GM23338 (cell line): ENCODE data around the gene GALNT7. TPM values are rescaled to one million over a fixed set of nuclear protein-coding genes. Genes with fewer than 3 reads are reported as not detected.

Experiments
- ATAC-seq: fragments of 200-7000 bp; cut with Tn5 transposase; 3 replicates; pipeline ENCODE4 v1.9.1; 2020
- DNase-seq: peaks from one replicate; pipeline ENCODE4 v3.0.0-alpha.2; 2015; ENCODE audit warnings: low spot score
- H2AFZ ChIP-seq: fragments of 200-600 bp; sonication (generic); 2 replicates; pipeline ENCODE4 v1.8.0; 2016; ENCODE audit warnings: antibody characterized with exemption, mild to moderate bottlenecking, moderate library complexity
- H3F3A ChIP-seq: fragments of 200-600 bp; sonication (generic); replicated peaks from 2 replicates; pipeline ENCODE4 v1.8.0; 2017; ENCODE audit warnings: antibody characterized with exemption, mixed run types, low read depth
- H3K27ac ChIP-seq: fragments of 200-600 bp; sonication (generic); 2 replicates; pipeline ENCODE4 v1.6.1; 2016; ENCODE audit warnings: low read depth
- H3K27me3 ChIP-seq: fragments of 200-600 bp; sonication (generic); 2 replicates; pipeline ENCODE4 v1.8.0; 2016; ENCODE audit warnings: mild to moderate bottlenecking, mixed run types, moderate library complexity; ENCODE audit not compliant: insufficient read depth
- H3K36me3 ChIP-seq: fragments of 200-600 bp; sonication (generic); 2 replicates; pipeline ENCODE4 v1.8.0; 2016; ENCODE audit warnings: mild to moderate bottlenecking; ENCODE audit not compliant: insufficient read depth
- H3K4me1 ChIP-seq: fragments of 200-600 bp; sonication (generic); 2 replicates; pipeline ENCODE4 v1.8.0; 2016; ENCODE audit warnings: mild to moderate bottlenecking, moderate library complexity; ENCODE audit not compliant: insufficient read depth
- H3K4me2 ChIP-seq: fragments of 200-600 bp; sonication (generic); 2 replicates; pipeline ENCODE4 v1.7.1; 2017; ENCODE audit warnings: mixed run types
- H3K4me3 ChIP-seq: fragments of 200-600 bp; sonication (generic); 2 replicates; pipeline ENCODE4 v1.6.1; 2016; ENCODE audit warnings: mixed run types
- H3K79me2 ChIP-seq: fragments of 200-600 bp; sonication (generic); replicated peaks from 2 replicates; pipeline ENCODE4 v1.8.0; 2017; ENCODE audit warnings: mild to moderate bottlenecking; ENCODE audit not compliant: insufficient read depth
- H3K9me2 ChIP-seq: fragments of 200-600 bp; sonication (generic); 2 replicates; pipeline ENCODE4 v1.8.0; 2017; ENCODE audit not compliant: insufficient read depth
- H4K20me1 ChIP-seq: fragments of 200-600 bp; sonication (generic); replicated peaks from 2 replicates; pipeline ENCODE4 v1.8.0; 2017; ENCODE audit warnings: mild to moderate bottlenecking; ENCODE audit not compliant: insufficient read depth
- H3K27ac Mint-ChIP-seq: 2 replicates; pipeline ENCODE4 v1.8.0; 2020; ENCODE audit warnings: inconsistent platforms, mild to moderate bottlenecking, moderate library complexity, mixed read lengths
- H3K27me3 Mint-ChIP-seq: 3 replicates; pipeline ENCODE4 v1.8.0; 2022; ENCODE audit warnings: low read depth, mild to moderate bottlenecking, moderate library complexity, mixed read lengths, inconsistent platforms; ENCODE audit not compliant: insufficient read depth, poor library complexity
- H3K36me3 Mint-ChIP-seq: 3 replicates; pipeline ENCODE4 v1.8.0; 2021; ENCODE audit warnings: low read depth, mild to moderate bottlenecking, inconsistent platforms, moderate library complexity, mixed read lengths
- H3K4me1 Mint-ChIP-seq: 3 replicates; pipeline ENCODE4 v1.8.0; 2020; ENCODE audit warnings: mild to moderate bottlenecking, inconsistent platforms, mixed read lengths
- H3K4me3 Mint-ChIP-seq: 3 replicates; pipeline ENCODE4 v1.8.0; 2021; ENCODE audit warnings: moderate library complexity, mild to moderate bottlenecking, inconsistent platforms, mixed read lengths
- H3K9me3 Mint-ChIP-seq: 3 replicates; pipeline ENCODE4 v1.8.0; 2020; ENCODE audit warnings: moderate library complexity, mild to moderate bottlenecking, inconsistent platforms, mixed read lengths
- EZH2 ChIP-seq: fragments of 200-600 bp; sonication (generic); IDR thresholded peaks from one replicate; pipeline ENCODE4 v1.8.0; 2017; ENCODE audit warnings: antibody characterized with exemption, mild to moderate bottlenecking, low read depth; ENCODE audit not compliant: unreplicated experiment
- POLR2AphosphoS5 ChIP-seq: IDR thresholded peaks from 2 replicates; pipeline ENCODE4 v1.6.1; 2016; ENCODE audit warnings: antibody characterized with exemption, low read depth
- ZNF331 ChIP-seq: fragments of 250-450 bp; sonication (Bioruptor Pico); IDR thresholded peaks from 2 replicates; pipeline ENCODE4 v1.5.0; 2020; ENCODE audit warnings: low read depth, mild to moderate bottlenecking, moderate library complexity
- polyA plus RNA-seq: library from polyadenylated mRNA; unstranded; fragments of >200 nt; fragmentation: Nextera tagmentation; extraction: Ambion mirVana; gene quantifications from 2 replicates; pipeline ENCODE4 v1.2.1, GENCODE V29; 2016
- total RNA-seq: library from RNA; depleted of rRNA; stranded (reverse); fragments of >200 nt; shearing (Covaris generic); gene quantifications from 2 replicates; pipeline ENCODE4 v1.2.3, GENCODE V29; 2014
- TF ChIP-seq, protein P1 (sequence below): IDR thresholded peaks from 2 replicates; pipeline ENCODE4 v1.6.1; 2016; ENCODE audit warnings: antibody characterized with exemption
- TF ChIP-seq, protein P2 (sequence below): IDR thresholded peaks from one replicate; pipeline ENCODE4 v1.6.1; 2018; ENCODE audit warnings: antibody characterized with exemption; ENCODE audit not compliant: unreplicated experiment
- TF ChIP-seq, protein P3 (sequence below): fragments of 250-450 bp; sonication (Bioruptor Pico); IDR thresholded peaks from 2 replicates; pipeline ENCODE4 v1.5.0; 2020; ENCODE audit warnings: mild to moderate bottlenecking, moderate library complexity
- TF ChIP-seq, protein P4 (sequence below), 2 experiments: fragments of 200-600 bp in 1 of 2; sonication (generic) in 1 of 2; conservative IDR thresholded peaks; 2 replicates each; pipeline versions ENCODE4 v1.5.1 to v1.6.1; 2016 to 2017; ENCODE audit warnings: antibody characterized with exemption in 2 of 2, low read depth in 2 of 2, mild to moderate bottlenecking in 2 of 2, moderate library complexity in 1 of 2

Gene GALNT7
- total and polyA plus RNA-seq, 2 experiments from 2014 or later = 31.8 to 72.2 TPM

DNA sequence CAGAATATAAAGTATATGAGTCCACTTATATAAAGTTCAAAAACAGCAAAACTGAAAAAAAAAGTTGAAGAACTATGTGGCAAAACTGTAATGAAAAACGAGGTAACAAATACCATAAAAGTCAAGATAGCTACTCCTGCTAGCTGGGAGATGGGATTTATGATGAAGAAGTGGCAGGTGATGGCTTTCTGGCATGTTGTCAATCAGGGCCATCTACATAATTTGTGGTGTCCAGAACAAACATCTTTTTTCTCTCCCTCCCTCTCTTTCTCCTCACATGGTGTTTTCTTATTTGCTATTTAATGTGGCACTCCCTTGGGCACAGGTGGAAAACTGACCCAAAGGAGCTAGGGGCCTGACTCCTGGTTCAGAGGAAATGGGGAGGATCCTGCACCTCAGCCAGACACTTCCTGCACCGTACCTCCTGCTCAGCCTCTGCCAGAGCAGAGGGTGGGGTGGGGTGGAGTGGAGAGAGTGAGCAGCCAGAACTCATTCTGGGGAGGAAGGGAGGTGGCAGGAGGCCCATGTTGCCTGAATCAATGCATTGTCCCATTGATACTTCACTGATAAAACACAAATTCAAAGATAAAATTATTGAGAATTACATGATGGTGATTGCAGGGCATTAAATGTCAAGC, 196.9 kb downstream of the GALNT7 start:
- no peaks in the 10 kb centered on the region for H3K79me2 ChIP-seq
- no peaks in the 10 kb centered on the region for H3K4me1 ChIP-seq
- H3K4me3 Mint-ChIP-seq = no peak overlapping the region; the same call in 2 of the 3 replicates
- peaks cover 3% of the 10 kb centered on the region; the same call in 1 of the 2 replicates for H4K20me1 ChIP-seq
- H2AFZ ChIP-seq = no peak overlapping the region
- ATAC-seq (no peak), DNase-seq (no peak)
- H3K4me1 Mint-ChIP-seq = peaks cover 5% of the 10 kb centered on the region
- H3K27ac Mint-ChIP-seq = no peak overlapping the region
- H3K4me3 ChIP-seq = no peak overlapping the region
- no peaks in the 10 kb centered on the region; the same call in 2 of the 3 replicates for H3K9me3 Mint-ChIP-seq
- H3K36me3 ChIP-seq = no peaks in the 10 kb centered on the region
- no peaks in the 10 kb centered on the region for H3K9me2 ChIP-seq
- TF ChIP-seq EZH2 = no peak
- TF ChIP-seq, protein P1, sequence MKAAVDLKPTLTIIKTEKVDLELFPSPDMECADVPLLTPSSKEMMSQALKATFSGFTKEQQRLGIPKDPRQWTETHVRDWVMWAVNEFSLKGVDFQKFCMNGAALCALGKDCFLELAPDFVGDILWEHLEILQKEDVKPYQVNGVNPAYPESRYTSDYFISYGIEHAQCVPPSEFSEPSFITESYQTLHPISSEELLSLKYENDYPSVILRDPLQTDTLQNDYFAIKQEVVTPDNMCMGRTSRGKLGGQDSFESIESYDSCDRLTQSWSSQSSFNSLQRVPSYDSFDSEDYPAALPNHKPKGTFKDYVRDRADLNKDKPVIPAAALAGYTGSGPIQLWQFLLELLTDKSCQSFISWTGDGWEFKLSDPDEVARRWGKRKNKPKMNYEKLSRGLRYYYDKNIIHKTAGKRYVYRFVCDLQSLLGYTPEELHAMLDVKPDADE = no peak
- no peak overlapping the region for H3K4me2 ChIP-seq
- H3K36me3 Mint-ChIP-seq = no peaks in the 10 kb centered on the region
- H3K27me3 ChIP-seq = no peaks in the 10 kb centered on the region
- H3K27me3 Mint-ChIP-seq = peaks cover 6% of the 10 kb centered on the region
- H3F3A ChIP-seq = 0 out of 2 replicates have a peak, but pooled peaks cover 2% of the 10 kb centered on the region
- no peak overlapping the region for H3K27ac ChIP-seq

DNA sequence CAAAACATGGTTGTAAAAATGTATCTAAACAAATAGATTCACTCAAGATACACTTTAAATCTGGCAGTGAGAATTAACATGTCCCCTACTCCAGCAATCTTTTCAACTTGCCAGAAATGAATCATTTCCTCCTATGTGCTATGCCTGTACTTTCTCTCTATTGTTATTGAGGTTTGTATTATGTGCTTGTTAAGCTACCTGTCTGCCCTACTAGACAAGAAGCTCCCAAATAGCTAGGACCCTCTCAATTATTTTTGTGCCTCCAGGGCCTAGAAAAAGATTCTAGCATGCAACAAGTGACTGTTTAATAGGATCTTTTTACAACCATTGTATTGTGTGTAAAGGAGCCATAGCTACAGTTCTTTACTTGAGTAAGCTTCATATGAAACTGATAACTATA, 198.7 kb downstream of the GALNT7 start:
- H3K27ac ChIP-seq = no peak overlapping the region
- no peak overlapping the region for H2AFZ ChIP-seq
- H3K9me2 ChIP-seq = no peaks in the 10 kb centered on the region
- Mint-ChIP-seq H3K9me3 (no peaks in the 10 kb centered on the region; the same call in 2 of the 3 replicates), H3K27me3 (peaks cover 12% of the 10 kb centered on the region), H3K4me1 (peaks cover 4% of the 10 kb centered on the region), H3K36me3 (no peaks in the 10 kb centered on the region), H3K27ac (no peak overlapping the region), H3K4me3 (no peak overlapping the region)
- H3K4me1 ChIP-seq = peaks cover 1% of the 10 kb centered on the region
- no peaks in the 10 kb centered on the region for H3K79me2 ChIP-seq
- H3K4me3 ChIP-seq = no peak overlapping the region
- 0 out of 2 replicates have a peak, but pooled peaks cover 2% of the 10 kb centered on the region for H3F3A ChIP-seq
- ATAC-seq (no peak), DNase-seq (no peak)
- H3K27me3 ChIP-seq = peaks cover 4% of the 10 kb centered on the region; the same call in 1 of the 2 replicates
- H3K36me3 ChIP-seq = no peaks in the 10 kb centered on the region
- H3K4me2 ChIP-seq = no peak overlapping the region
- H4K20me1 ChIP-seq = no peaks in the 10 kb centered on the region
- TF ChIP-seq, protein P2, sequence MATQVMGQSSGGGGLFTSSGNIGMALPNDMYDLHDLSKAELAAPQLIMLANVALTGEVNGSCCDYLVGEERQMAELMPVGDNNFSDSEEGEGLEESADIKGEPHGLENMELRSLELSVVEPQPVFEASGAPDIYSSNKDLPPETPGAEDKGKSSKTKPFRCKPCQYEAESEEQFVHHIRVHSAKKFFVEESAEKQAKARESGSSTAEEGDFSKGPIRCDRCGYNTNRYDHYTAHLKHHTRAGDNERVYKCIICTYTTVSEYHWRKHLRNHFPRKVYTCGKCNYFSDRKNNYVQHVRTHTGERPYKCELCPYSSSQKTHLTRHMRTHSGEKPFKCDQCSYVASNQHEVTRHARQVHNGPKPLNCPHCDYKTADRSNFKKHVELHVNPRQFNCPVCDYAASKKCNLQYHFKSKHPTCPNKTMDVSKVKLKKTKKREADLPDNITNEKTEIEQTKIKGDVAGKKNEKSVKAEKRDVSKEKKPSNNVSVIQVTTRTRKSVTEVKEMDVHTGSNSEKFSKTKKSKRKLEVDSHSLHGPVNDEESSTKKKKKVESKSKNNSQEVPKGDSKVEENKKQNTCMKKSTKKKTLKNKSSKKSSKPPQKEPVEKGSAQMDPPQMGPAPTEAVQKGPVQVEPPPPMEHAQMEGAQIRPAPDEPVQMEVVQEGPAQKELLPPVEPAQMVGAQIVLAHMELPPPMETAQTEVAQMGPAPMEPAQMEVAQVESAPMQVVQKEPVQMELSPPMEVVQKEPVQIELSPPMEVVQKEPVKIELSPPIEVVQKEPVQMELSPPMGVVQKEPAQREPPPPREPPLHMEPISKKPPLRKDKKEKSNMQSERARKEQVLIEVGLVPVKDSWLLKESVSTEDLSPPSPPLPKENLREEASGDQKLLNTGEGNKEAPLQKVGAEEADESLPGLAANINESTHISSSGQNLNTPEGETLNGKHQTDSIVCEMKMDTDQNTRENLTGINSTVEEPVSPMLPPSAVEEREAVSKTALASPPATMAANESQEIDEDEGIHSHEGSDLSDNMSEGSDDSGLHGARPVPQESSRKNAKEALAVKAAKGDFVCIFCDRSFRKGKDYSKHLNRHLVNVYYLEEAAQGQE = no peak
- no peak for TF ChIP-seq ZNF331 (CRISPR knock-in tag)
- TF ChIP-seq, protein P3, sequence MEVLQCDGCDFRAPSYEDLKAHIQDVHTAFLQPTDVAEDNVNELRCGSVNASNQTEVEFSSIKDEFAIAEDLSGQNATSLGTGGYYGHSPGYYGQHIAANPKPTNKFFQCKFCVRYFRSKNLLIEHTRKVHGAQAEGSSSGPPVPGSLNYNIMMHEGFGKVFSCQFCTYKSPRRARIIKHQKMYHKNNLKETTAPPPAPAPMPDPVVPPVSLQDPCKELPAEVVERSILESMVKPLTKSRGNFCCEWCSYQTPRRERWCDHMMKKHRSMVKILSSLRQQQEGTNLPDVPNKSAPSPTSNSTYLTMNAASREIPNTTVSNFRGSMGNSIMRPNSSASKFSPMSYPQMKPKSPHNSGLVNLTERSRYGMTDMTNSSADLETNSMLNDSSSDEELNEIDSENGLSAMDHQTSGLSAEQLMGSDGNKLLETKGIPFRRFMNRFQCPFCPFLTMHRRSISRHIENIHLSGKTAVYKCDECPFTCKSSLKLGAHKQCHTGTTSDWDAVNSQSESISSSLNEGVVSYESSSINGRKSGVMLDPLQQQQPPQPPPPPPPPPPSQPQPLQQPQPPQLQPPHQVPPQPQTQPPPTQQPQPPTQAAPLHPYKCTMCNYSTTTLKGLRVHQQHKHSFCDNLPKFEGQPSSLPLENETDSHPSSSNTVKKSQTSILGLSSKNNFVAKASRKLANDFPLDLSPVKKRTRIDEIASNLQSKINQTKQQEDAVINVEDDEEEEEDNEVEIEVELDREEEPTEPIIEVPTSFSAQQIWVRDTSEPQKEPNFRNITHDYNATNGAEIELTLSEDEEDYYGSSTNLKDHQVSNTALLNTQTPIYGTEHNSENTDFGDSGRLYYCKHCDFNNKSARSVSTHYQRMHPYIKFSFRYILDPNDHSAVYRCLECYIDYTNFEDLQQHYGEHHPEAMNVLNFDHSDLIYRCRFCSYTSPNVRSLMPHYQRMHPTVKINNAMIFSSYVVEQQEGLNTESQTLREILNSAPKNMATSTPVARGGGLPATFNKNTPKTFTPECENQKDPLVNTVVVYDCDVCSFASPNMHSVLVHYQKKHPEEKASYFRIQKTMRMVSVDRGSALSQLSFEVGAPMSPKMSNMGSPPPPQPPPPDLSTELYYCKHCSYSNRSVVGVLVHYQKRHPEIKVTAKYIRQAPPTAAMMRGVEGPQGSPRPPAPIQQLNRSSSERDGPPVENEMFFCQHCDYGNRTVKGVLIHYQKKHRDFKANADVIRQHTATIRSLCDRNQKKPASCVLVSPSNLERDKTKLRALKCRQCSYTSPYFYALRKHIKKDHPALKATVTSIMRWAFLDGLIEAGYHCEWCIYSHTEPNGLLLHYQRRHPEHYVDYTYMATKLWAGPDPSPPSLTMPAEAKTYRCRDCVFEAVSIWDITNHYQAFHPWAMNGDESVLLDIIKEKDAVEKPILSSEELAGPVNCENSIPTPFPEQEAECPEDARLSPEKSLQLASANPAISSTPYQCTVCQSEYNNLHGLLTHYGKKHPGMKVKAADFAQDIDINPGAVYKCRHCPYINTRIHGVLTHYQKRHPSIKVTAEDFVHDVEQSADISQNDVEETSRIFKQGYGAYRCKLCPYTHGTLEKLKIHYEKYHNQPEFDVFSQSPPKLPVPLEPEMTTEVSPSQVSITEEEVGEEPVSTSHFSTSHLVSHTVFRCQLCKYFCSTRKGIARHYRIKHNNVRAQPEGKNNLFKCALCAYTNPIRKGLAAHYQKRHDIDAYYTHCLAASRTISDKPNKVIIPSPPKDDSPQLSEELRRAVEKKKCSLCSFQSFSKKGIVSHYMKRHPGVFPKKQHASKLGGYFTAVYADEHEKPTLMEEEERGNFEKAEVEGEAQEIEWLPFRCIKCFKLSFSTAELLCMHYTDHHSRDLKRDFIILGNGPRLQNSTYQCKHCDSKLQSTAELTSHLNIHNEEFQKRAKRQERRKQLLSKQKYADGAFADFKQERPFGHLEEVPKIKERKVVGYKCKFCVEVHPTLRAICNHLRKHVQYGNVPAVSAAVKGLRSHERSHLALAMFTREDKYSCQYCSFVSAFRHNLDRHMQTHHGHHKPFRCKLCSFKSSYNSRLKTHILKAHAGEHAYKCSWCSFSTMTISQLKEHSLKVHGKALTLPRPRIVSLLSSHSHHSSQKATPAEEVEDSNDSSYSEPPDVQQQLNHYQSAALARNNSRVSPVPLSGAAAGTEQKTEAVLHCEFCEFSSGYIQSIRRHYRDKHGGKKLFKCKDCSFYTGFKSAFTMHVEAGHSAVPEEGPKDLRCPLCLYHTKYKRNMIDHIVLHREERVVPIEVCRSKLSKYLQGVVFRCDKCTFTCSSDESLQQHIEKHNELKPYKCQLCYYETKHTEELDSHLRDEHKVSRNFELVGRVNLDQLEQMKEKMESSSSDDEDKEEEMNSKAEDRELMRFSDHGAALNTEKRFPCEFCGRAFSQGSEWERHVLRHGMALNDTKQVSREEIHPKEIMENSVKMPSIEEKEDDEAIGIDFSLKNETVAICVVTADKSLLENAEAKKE (CRISPR knock-in tag) = no peak
- TF ChIP-seq POLR2AphosphoS5 = no peak
- TF ChIP-seq, protein P4, sequence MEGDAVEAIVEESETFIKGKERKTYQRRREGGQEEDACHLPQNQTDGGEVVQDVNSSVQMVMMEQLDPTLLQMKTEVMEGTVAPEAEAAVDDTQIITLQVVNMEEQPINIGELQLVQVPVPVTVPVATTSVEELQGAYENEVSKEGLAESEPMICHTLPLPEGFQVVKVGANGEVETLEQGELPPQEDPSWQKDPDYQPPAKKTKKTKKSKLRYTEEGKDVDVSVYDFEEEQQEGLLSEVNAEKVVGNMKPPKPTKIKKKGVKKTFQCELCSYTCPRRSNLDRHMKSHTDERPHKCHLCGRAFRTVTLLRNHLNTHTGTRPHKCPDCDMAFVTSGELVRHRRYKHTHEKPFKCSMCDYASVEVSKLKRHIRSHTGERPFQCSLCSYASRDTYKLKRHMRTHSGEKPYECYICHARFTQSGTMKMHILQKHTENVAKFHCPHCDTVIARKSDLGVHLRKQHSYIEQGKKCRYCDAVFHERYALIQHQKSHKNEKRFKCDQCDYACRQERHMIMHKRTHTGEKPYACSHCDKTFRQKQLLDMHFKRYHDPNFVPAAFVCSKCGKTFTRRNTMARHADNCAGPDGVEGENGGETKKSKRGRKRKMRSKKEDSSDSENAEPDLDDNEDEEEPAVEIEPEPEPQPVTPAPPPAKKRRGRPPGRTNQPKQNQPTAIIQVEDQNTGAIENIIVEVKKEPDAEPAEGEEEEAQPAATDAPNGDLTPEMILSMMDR (conservative IDR thresholded peaks at IDR 0.05; ENCODE audit: low read depth in 2 of 2) = no peak
